ENCODE measurements around the gene RPL39.
"Not testable (repeated sequence)": the region's sequence is repeated elsewhere in the genome, so short reads cannot be mapped to it uniquely, and the experiment has no call there.

Gene RPL39

GRCh38 chrX:119778829-119779228 is 12.6 kb downstream of the RPL39 start:
- H3K27ac Mint-ChIP-seq, result no peak overlapping the region
- DNase-seq (no peak), ATAC-seq (no peak)
- no peak overlapping the region for H3K4me3 Mint-ChIP-seq
- H3K27me3 Mint-ChIP-seq, result no peaks in the 10 kb centered on the region
- no peaks in the 10 kb centered on the region for H3K9me3 Mint-ChIP-seq
- peaks cover 19% of the 10 kb centered on the region for H3K4me1 Mint-ChIP-seq

DNA sequence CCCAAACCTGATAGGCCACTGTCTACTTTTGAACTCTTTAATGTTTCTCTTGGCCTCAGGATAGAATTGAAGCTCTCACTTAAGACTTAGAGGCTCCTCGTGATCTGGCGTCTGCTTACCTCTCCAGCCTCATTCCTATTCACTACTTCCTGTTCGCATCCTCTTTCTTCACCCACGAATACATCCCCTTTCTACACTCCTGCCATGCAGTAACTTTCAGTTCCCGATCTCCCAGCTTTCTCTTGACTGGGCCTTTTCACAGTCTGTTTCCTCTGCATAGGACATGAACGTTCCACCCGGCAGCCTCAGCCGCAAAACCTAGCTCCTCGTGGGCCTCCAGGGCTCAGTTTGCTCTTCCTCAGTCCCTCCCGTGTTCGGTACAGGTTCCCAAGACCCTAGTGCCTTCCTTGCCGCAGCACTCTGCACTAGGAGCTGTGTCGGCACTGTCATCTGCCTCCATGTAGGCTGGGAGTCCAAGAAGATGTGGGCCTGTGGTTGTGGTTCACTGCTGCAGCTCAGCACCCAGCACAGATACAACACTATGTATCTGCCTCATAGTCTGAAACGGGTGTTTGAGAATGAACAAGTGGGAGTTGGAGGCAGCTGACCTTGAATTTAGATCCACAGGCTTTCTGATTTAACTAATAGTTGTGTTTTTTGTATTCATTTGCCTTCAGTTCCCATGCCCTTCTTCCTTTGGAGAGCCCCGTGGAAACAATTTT is 15.8 kb downstream of the RPL39 start:
- H3K4me3 Mint-ChIP-seq, result no peak overlapping the region
- peaks cover 4% of the 10 kb centered on the region for H3K4me1 Mint-ChIP-seq
- ATAC-seq (no peak), DNase-seq (no peak)
- no peaks in the 10 kb centered on the region for H3K9me3 Mint-ChIP-seq
- H3K27me3 Mint-ChIP-seq, result no peaks in the 10 kb centered on the region
- no peak overlapping the region for H3K27ac Mint-ChIP-seq

DNA sequence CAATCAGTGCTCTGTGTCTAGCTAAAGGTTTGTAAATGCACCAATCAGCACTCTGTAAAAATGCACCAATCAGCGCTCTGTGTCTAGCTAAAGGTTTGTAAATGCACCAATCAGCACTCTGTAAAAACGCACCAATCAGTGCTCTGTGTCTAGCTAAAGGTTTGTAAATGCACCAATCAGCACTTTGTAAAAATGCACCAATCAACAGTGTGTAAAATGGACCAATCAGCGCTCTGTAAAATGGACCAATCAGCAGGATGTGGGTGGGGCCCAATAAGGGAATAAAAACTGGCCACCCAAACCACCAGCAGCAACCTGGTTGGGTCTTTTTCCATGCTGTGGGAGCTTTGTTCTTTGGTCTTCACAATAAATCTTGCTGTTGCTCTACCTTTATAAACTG is 22.0 kb downstream of the RPL39 start:
- not testable (repeated sequence) for H3K9me3 Mint-ChIP-seq, DNase-seq, H3K27me3 Mint-ChIP-seq, H3K4me3 Mint-ChIP-seq, H3K4me1 Mint-ChIP-seq, H3K27ac Mint-ChIP-seq, ATAC-seq

GRCh38 chrX:119768436-119768835 is 23.0 kb downstream of the RPL39 start:
- H3K9me3 Mint-ChIP-seq, H3K27me3 Mint-ChIP-seq, ATAC-seq, H3K27ac Mint-ChIP-seq, H3K4me3 Mint-ChIP-seq, DNase-seq, H3K4me1 Mint-ChIP-seq: not testable (repeated sequence)

- Mint-ChIP-seq H3K27me3 (no peaks in the 10 kb centered on the region), H3K27ac (no peak overlapping the region), H3K9me3 (no peaks in the 10 kb centered on the region), H3K4me3 (no peak overlapping the region), H3K4me1 (peaks cover 13% of the 10 kb centered on the region)
- ATAC-seq (no peak), DNase-seq (no peak)
Measured at GRCh38 chrX:119763836-119764387, 27.5 kb downstream of the RPL39 start.

GRCh38 chrX:119763181-119763580 is 28.2 kb downstream of the RPL39 start:
- no peak for DNase-seq
- Mint-ChIP-seq H3K4me3 (no peak overlapping the region), H3K27me3 (no peaks in the 10 kb centered on the region), H3K27ac (no peak overlapping the region), H3K4me1 (peaks cover 14% of the 10 kb centered on the region), H3K9me3 (no peaks in the 10 kb centered on the region)
- no peak for ATAC-seq

DNA sequence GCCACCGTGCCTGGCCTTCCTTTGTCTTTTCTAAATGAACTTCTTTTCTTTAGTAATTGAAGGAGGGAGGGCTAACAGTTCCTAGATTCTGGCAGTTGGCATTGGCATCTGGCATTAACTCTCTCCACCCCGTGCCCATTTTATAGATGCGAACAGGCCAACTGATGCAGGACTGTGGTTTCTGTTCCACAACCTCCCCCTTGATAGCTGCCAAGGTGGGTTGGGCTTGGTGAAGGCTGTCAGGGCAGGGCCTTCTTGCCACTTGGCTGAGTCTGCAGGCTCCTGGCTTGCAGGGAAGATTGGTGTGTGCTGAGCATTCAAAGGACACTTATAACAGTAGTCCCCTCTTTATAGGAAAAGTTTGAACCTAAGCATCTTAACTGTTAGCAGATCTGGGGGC is 28.7 kb downstream of the RPL39 start:
- H3K27ac Mint-ChIP-seq, result peak overlapping the region in 1 of 2 donors; percentile 12
- DNase-seq (no peak), ATAC-seq (no peak)
- H3K4me3 Mint-ChIP-seq, result no peak overlapping the region
- H3K27me3 Mint-ChIP-seq, result no peaks in the 10 kb centered on the region
- H3K9me3 Mint-ChIP-seq, result no peaks in the 10 kb centered on the region
- H3K4me1 Mint-ChIP-seq, result peaks cover 17% of the 10 kb centered on the region

- H3K4me3 Mint-ChIP-seq, result peak overlapping the region in 1 of 2 donors; percentile 6
- no peak overlapping the region for H3K27ac Mint-ChIP-seq
- DNase-seq, result no peak
- no peaks in the 10 kb centered on the region for H3K27me3 Mint-ChIP-seq
- peaks cover 42% of the 10 kb centered on the region for H3K4me1 Mint-ChIP-seq
- no peaks in the 10 kb centered on the region for H3K9me3 Mint-ChIP-seq
- no peak for ATAC-seq
Measured at GRCh38 chrX:119760026-119760877, 31.2 kb downstream of the RPL39 start.

DNA sequence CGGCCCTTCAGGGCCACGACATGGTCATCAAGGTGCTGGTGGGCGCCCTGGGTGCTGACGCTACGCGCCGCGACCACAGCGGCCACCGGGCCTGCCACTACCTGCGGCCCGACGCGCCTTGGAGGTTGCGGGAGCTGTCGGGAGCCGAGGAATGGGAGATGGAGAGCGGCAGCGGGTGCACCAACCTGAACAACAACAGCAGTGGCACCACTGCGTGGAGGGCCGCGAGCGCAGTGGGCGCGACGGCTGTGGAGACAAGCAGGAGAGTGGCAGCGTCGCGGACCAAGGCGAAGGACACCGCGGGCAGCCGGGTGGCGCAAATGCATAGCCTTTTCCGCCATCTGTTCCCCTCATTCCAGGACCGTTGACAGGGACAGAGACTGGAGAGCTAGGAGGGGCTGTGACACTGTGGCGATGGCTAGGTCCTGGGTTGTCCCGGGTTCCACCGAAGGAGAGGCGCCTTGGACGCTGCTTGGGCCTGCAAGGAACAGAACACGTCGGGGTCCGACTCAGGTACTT is 32.1 kb downstream of the RPL39 start:
- DNase-seq (no peak), ATAC-seq (no peak)
- Mint-ChIP-seq H3K27ac (no peak overlapping the region), H3K4me3 (peak overlapping the region; percentile 44 to 77), H3K9me3 (no peaks in the 10 kb centered on the region), H3K4me1 (peaks cover 51% of the 10 kb centered on the region), H3K27me3 (no peaks in the 10 kb centered on the region)

DNA sequence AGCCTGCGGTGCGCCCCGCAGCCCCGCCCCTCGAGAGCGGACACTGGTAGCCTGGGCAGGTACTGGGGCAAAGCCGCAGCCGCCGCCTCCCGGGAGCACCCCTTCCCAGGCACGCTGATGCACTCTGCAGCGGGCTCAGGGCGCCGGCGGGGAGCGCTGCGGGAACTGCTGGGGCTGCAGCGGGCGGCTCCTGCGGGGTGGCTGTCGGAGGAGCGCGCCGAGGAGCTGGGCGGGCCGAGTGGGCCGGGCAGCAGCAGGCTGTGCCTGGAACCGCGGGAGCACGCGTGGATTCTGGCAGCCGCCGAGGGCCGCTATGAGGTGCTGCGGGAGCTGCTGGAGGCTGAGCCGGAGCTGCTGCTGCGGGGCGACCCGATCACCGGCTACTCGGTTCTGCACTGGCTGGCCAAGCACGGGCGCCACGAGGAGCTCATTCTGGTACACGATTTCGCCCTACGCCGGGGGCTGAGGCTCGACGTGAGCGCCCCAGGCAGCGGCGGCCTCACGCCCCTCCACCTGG is 32.6 kb downstream of the RPL39 start:
- peak; percentile 28 to 32 for DNase-seq
- H3K27me3 Mint-ChIP-seq, result no peaks in the 10 kb centered on the region
- no peak overlapping the region for H3K27ac Mint-ChIP-seq
- peaks cover 56% of the 10 kb centered on the region for H3K4me1 Mint-ChIP-seq
- ATAC-seq, result peak; percentile 39
- H3K9me3 Mint-ChIP-seq, result no peaks in the 10 kb centered on the region
- peak overlapping the region; percentile 44 to 77 for H3K4me3 Mint-ChIP-seq

GRCh38 chrX:119757979-119758730 is 33.3 kb downstream of the RPL39 start, which contains the start of gene SOWAHD:
SOWAHD (plus strand) TSS chrX:119758588; CDS start chrX:119758668, 80 bp downstream.
- Mint-ChIP-seq H3K9me3 (no peaks in the 10 kb centered on the region), H3K27ac (peak within 1 kb of the TSS in 1 of 2 donors; percentile 83), H3K4me1 (peaks cover 59% of the 10 kb centered on the region), H3K4me3 (peak within 1 kb of the TSS; percentile 72 to 88), H3K27me3 (no peaks in the 10 kb centered on the region)
- DNase-seq (peak; percentile 15 to 17), ATAC-seq (peak; percentile 3)

DNA sequence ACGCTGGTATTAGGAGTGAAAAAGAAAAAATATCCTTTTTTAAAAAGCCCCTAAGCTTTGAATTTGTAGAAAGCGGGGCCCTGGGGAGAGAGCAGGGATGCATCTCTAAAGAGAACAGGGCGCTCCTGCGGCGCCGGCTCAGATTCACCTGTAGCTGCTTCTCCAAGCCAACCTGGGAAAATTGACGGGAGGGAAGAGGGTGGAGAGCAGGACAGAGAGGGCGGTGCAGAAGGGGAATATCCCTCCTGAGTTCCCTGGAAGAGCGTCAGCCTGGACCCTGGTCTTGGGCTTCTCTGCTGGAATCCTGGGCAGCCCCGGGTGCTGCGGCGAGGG is 33.8 kb downstream of the RPL39 start:
- no peak for ATAC-seq
- H3K9me3 Mint-ChIP-seq, result no peaks in the 10 kb centered on the region
- peak overlapping the region; percentile 72 to 88 for H3K4me3 Mint-ChIP-seq
- H3K27me3 Mint-ChIP-seq, result no peaks in the 10 kb centered on the region
- peak overlapping the region in 1 of 2 donors; percentile 83 for H3K27ac Mint-ChIP-seq
- DNase-seq, result no peak
- H3K4me1 Mint-ChIP-seq, result peaks cover 59% of the 10 kb centered on the region

DNA sequence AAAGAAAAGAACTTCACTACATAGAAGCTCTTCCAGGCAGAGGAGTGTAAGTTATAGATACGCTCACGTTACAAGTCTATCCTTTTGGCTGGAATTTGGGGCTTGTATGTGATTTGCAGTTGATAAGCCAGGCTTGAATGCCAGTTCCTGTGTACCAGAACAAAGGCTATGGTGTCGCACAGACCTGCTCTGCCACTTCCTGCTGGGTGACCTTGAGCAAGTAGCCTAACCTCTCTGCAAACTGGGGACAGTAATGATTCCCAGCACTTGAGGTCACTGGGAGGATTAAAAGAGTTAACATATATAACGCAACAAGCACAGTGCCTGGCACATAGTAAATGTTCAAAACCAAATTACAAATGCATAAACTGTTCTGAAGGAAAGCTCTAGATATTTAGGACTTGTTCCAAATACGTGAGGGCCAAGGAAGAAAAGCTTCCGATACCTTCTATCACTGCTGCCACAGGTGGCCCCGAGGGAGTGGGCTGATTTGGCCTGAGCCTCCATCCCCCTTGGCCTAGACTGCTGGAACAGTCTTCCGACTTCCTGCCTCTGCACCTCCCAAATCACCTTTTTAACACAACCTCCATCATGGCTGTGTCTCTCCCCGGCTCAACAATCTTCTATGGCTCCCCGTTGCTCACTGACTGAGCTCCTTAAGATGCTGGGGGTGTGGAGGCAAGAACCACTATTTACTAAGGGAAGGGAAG is 34.3 kb downstream of the RPL39 start:
- no peak for DNase-seq
- peak overlapping the region; percentile 78 to 88 for H3K4me3 Mint-ChIP-seq
- ATAC-seq, result no peak
- peaks cover 59% of the 10 kb centered on the region for H3K4me1 Mint-ChIP-seq
- peak overlapping the region in 1 of 2 donors; percentile 95 for H3K27ac Mint-ChIP-seq
- no peaks in the 10 kb centered on the region for H3K9me3 Mint-ChIP-seq
- no peaks in the 10 kb centered on the region for H3K27me3 Mint-ChIP-seq

DNA sequence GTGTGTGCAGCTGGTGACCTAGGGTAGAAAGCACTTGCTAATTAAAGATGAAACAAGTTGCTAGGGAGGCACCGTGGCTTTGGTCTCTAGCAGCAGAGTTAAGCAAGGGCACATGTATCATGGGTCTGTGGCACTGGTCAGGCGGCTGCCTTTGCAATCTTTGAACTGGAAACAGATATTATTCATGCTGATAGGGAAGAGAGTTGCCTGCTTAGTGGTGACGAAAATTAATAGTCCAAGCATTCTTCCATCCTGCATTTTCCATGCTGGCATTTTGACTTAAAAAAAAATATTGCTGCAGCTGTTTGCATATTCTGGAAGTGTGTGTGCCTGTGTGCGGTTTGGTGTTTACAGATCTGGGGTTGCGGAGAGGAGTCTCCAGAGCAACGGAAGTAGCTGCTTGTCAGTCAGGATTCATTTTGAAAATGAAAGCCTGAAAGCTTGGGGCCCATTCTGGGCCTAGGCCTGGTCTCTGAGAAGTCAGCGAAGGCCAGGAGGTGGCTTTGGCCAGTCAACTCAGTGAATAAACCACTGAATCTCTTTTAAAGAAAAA is 35.4 kb downstream of the RPL39 start:
- H3K27me3 Mint-ChIP-seq, result no peaks in the 10 kb centered on the region
- no peaks in the 10 kb centered on the region for H3K9me3 Mint-ChIP-seq
- H3K27ac Mint-ChIP-seq, result peak overlapping the region; percentile 95 to 98
- ATAC-seq (peak; percentile 86), DNase-seq (peak; percentile 54 to 73)
- H3K4me1 Mint-ChIP-seq, result peaks cover 59% of the 10 kb centered on the region
- H3K4me3 Mint-ChIP-seq, result peak overlapping the region; percentile 78 to 88
